Lower leg skin (tissue), 3 donors: ENCODE measurements around the gene C19orf18.
"Not testable (repeated sequence)": the region's sequence is repeated elsewhere in the genome, so short reads cannot be mapped to it uniquely, and the experiment has no call there.

Experiments used
- CTCF ChIP-seq, 3 donors: fragments of 450-650 bp; IDR thresholded peaks; one replicate each; pipeline ENCODE4 v1.5.1; 2016; ENCODE audit warnings: antibody characterized with exemption in 3 of 3, mild to moderate bottlenecking in 3 of 3, moderate library complexity in 2 of 3
- POLR2A ChIP-seq, 2 donors: fragments of 450-650 bp; IDR thresholded peaks; one replicate each; pipeline ENCODE4 v1.6.1; 2016 to 2017; ENCODE audit warnings: antibody characterized with exemption in 2 of 2, mild to moderate bottlenecking in 1 of 2, moderate library complexity in 1 of 2

GRCh38 chr19:57916168-57916995 lies 58.0 kb downstream of the C19orf18 start, which contains the start of gene ZNF417:
- TF ChIP-seq CTCF (IDR thresholded peaks at IDR 0.05): not testable (repeated sequence)
- TF ChIP-seq POLR2A (IDR thresholded peaks at IDR 0.05): peak in 1 of 2 donors; percentile 13
